GM12801 (cell line): ENCODE results near the gene LRRC17.

Experiments used
- CTCF ChIP-seq: IDR thresholded peaks from one replicate; pipeline ENCODE4 v1.5.1; 2011; ENCODE audit warnings: control low read depth; ENCODE audit not compliant: insufficient read length; ENCODE audit errors: extremely low read depth

LRRC17 gene

GRCh38 chr7:102908676-102909075 is 4.1 kb upstream of the LRRC17 start:
- TF ChIP-seq CTCF = no peak

GRCh38 chr7:102913826-102914225 is 1.0 kb downstream of the LRRC17 start:
- TF ChIP-seq CTCF = no peak

GRCh38 chr7:102914585-102914984 is 1.8 kb downstream of the LRRC17 start:
- no peak for TF ChIP-seq CTCF

DNA sequence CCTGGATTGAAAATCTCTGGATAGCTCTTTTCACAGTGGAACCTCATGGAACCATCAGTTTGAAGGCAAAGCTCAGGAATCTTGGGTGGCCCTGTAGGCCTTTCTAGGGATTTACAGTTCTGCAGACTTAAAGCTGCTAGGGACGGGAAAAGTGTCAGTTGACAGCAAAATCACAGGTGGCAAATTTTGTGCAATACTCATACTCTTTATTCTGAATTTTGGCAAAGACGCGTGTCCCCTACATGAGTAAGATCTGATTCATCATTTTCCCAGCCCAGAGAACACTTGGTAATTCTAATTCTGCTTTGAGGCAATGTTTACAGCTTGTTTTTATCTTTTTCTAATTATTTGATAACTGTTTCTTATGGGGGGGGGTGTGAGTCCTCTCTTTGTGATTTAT is 3.6 kb downstream of the LRRC17 start:
- no peak for TF ChIP-seq CTCF

GRCh38 chr7:102916881-102917280 is 4.1 kb downstream of the LRRC17 start:
- no peak for TF ChIP-seq CTCF

GRCh38 chr7:102917436-102918353 is 4.9 kb downstream of the LRRC17 start:
- TF ChIP-seq CTCF = no peak

DNA sequence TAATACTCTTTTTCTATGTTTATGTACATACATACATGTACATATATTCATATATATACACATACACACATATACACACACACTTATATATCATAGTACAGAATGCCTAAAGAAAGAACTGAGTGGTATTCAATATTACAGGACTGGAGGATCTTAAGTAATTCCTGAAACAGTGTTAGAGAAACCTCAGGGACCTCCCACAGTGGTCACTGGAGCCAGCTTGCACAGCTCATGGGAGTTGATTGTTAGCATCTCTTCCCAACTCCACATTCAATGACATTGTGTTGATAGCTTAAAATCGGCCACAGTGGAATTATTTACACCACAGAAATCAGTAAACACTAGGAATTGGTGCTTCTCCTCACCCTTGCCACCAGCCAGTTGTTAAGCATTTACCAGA is 6.0 kb downstream of the LRRC17 start:
- no peak for TF ChIP-seq CTCF
